Stimulated activated CD4-positive, alpha-beta T cell treated with anti-CD3 and anti-CD28 coated beads, Interleukin-1b, Interleukin-23, amount 100 ng/mL, for 24 hours (primary cell): Measurements from ENCODE around the gene ZNF474.

Source experiments
- DNase-seq, 4 experiments: peaks; one replicate each; pipeline ENCODE4 v3.0.0-alpha.2; 2020; ENCODE audit warnings: low read depth in 4 of 4, low spot score in 1 of 4

ZNF474 gene

GRCh38 chr5:122118356-122118948, 10.9 kb upstream of the ZNF474 start:
- no peak for DNase-seq

GRCh38 chr5:122119205-122119604, 10.1 kb upstream of the ZNF474 start:
- no peak for DNase-seq

DNA sequence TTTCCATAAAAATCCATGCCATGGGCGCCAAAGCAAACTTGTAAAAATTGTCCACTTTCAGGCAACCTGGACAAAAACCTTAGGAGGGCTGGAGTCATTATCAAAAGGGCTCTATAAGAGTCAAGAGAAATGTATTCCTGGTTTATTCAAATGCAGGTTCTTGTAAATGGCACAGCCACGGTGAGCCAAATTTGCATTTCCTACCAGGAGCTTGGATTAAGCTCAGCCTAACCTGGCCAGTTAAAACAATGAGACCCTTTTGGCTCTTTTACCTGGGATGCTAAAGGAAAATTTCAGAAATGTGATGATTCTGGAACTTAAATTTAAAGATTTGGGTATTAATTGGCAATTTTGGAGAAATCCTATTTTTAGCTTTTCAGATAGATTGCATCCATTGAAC, 8.9 kb upstream of the ZNF474 start:
- no peak for DNase-seq

GRCh38 chr5:122120957-122121356, 8.4 kb upstream of the ZNF474 start:
- no peak for DNase-seq

DNA sequence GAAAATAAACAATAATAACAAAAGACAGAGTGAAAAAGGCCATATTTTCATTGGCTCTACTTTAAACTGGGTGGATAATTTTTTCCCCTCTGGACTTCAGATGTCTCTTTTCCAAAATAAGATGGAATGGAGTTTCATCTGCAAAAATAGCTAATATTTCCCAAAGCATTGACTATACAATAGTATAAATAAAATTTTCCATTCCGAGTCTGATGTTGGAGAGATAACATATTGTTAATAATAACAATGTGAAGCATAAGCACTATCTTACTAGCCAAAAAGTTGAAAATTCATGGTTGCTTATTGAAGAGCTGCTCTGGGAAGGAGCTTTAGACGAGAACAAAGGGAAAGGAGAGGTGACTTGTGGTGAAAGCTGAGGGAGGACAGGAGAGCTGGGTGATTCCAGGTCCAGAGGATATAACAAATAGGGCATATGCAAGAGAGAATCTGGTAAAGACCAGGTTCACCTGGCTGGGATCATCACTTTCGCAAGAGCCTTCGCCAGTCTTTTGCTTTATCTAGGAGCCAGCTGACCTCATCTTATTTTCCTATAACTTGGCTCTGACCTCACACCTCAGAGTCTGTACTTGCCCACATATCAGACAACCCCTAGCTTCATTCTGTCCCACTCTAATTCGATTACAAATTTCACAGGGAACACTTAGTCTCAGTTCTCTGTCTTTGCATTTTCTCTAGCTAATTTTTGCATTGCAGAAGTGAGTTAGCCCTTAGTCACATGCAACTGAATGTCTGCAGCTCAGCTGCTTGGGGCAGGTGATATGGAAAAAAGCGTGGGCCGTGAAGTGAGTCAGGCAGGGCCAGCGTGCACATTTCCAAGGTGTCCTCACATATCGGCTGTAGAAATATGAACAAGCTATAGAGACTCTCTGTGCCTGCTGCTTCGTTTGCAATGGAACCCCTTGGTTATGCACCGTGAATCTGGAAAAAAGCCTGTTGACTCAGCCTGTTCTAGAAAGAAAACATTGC, 7.6 kb upstream of the ZNF474 start:
- no peak for DNase-seq

DNA sequence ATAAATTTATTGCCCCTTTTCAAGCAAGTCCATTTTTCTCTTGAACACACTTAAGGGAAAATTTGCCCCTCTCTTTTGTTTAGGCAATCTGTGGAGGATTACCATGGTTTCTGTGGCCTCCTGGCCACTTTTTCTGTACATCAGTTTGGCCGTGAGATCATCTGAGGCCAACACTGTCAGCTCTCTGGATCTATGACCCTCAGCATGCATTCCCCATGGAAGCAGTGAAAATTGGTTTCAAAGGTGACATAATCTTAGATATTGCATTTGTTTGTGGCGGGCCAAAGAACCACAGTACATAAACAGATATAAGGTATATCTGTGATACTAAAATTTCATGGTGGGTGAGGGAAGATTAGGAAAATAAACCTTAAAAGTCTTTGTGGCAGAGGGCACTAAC, 4.6 kb upstream of the ZNF474 start:
- DNase-seq, result no peak

GRCh38 chr5:122126177-122126755, 3.1 kb upstream of the ZNF474 start:
- no peak for DNase-seq

- DNase-seq, result no peak
Observed at GRCh38 chr5:122126756-122127321, 2.5 kb upstream of the ZNF474 start.

DNA sequence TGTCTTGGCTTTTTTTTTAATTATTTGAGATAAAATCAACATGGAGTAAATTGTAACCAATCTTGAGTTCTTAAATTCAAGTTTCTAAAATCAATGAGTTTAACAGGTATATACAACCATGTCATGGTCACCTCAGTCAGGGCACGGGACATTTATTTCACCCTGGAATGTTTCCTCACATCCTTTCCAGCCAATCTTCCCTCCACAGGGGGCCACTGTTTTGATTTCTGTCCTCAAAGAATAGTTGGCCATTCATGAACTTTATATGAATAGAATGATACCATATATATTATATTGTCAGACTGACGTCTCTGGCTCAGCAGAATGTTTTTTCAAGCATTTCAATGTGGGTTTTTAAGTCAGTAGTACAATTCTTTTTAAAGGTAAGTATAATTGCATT, 806 bp downstream of the ZNF474 start:
- DNase-seq, result no peak

DNA sequence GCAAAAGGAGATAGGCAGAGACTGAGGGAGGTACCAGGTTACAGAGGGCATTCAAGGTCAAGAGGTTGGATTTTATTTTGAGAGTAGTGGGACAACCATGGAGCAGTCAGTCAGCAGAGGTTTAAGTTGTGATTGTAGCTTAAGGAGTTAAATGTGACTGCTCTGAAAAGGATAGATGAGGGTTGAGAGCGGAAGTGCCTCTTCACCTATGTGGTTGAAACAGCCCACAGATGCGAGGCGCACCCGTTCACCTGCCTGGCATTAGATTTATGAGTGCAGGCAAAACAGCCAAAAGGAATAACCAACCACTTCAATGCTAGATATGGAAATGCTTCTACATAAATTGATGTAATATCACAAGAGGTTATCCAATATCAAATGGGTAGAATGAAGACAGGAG, 8.4 kb downstream of the ZNF474 start:
- DNase-seq, result no peak

- no peak for DNase-seq
Observed at GRCh38 chr5:122138356-122138755, 9.0 kb downstream of the ZNF474 start.

DNA sequence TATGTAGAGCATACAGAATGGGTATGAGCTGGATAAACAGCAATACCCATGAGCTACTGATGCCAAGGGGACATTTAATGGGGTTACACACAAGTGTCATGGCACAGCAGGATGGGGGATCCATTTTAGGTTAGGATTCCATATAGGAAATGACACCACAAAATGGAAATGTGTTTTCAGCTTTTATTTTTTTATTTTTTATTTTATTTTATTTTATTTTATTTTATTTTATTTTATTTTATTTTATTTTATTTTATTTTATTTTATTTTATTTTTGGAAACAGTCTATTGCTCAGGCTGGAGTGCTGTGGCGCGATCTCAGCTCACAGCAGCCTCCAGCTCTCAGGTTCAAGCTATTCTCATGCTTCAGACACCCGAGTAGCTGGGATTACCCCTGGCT, 11.6 kb downstream of the ZNF474 start:
- DNase-seq, result no peak

GRCh38 chr5:122141751-122142150, 12.4 kb downstream of the ZNF474 start:
- DNase-seq, result no peak

- DNase-seq, result no peak
Observed at GRCh38 chr5:122142480-122143164, 13.3 kb downstream of the ZNF474 start.

GRCh38 chr5:122144236-122144635, 14.9 kb downstream of the ZNF474 start:
- no peak for DNase-seq

DNA sequence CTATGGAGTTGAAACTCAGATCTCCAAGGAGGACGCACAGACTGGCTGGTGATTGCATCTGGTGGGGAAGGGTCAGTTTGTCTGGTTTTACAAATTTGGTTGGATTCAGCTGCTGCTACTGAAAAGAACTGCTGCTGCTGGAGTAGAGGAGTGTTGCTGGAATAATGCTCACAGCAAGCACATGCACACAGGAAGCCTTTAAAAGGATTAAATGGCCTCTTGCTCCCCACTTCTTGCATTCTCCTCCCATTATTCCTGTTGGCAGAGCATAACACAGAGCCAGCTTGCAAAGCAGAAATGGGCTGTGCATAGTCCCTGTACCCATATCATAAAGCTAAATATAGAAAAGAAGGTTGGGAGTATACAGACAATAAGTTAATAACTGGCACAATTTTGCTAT, 16.6 kb downstream of the ZNF474 start:
- DNase-seq, result no peak

GRCh38 chr5:122149321-122150090, 20.2 kb downstream of the ZNF474 start:
- DNase-seq, result no peak

DNA sequence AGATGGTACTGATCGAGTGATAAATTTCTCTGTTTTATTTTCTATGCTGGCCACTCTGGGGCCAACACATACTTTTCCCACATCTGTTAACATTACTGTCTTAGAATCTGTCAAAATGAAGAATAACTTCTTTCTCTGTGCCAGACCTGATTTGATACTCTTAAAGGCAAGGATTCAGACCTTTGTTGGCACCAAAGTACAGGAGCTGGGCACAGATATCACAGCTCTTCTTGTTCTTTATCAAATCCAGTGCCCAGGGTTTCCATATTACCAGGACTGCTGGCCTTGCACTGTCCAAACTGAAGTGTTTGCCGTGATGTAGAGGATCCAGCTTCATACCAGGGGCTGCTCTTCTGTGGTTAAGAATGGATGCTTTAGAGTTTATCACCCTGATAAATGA, 20.9 kb downstream of the ZNF474 start:
- DNase-seq, result no peak

DNA sequence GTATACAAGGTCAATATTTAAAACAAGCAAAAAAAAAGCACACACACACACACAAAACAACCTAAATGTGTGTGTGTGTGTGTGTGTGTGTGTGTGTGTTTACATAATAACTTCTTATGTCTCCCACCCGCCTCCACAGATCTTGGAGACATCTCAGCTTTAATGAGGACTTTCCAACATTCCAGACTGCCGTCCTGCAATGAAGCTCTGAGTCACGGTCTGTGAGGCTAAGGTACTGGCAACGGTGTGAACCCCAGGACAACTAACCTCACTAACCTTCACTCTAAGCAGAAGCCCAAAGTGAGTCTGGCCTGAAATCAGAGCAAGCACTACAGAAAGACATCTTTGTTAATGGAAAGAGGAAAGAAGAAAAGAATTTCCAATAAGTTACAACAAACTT, 22.3 kb downstream of the ZNF474 start:
- DNase-seq, result no peak

DNA sequence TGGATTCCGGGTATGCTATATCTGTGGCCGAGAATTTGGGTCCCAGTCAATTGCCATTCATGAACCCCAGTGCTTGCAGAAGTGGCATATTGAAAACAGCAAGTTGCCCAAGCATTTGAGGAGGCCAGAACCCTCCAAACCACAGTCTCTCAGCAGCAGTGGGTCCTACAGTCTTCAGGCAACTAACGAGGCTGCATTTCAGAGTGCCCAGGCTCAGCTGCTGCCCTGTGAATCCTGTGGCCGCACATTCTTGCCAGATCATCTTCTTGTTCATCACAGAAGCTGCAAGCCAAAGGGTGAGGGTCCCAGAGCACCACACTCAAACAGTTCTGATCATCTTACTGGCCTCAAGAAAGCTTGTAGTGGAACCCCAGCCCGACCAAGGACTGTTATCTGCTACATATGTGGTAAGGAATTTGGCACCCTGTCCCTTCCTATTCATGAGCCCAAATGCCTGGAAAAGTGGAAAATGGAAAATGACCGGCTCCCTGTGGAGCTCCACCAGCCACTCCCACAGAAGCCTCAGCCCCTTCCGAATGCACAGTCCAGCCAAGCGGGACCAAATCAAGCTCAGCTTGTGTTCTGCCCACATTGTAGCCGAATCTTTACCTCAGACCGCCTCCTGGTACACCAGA, 23.0 kb downstream of the ZNF474 start:
- no peak for DNase-seq
